ENCODE results near the gene LSM4.
A peak's percentile ranks its signal among the peaks of the same experiment; 100 is the strongest.

The LSM4 gene

GRCh38 chr19:18311502-18312091, 11.3 kb downstream of the LSM4 start:
- Histone ChIP-seq H3K4me1 (ENCODE audit: insufficient read depth, insufficient read length) (peaks cover 20% of the 10 kb centered on the region), H3K36me3 (ENCODE audit: insufficient read depth, insufficient read length, low read length) (peaks cover 93% of the 10 kb centered on the region), H3K27me3 (ENCODE audit: insufficient read depth, insufficient read length) (no peaks in the 10 kb centered on the region), H3K4me3 (ENCODE audit: insufficient read length, low read depth) (no peak overlapping the region), H3K9me3 (ENCODE audit: insufficient read depth, low read length) (no peaks in the 10 kb centered on the region), H3K9ac (ENCODE audit: insufficient read length, low read depth) (no peak overlapping the region)
- DNase-seq (ENCODE audit: low read depth, low spot score) = no peak
- TF ChIP-seq SUZ12 (IDR thresholded peaks at IDR 0.05; ENCODE audit: extremely low read depth, insufficient read depth, insufficient read length) (no peak), YY1 (IDR thresholded peaks at IDR 0.05; ENCODE audit: insufficient read depth, insufficient read length) (no peak), ZNF274 (IDR thresholded peaks at IDR 0.05; ENCODE audit: low read depth, low read length) (no peak)

- Histone ChIP-seq H3K36me3 (ENCODE audit: insufficient read depth, insufficient read length, low read length) (peaks cover 97% of the 10 kb centered on the region), H3K4me1 (ENCODE audit: insufficient read depth, insufficient read length) (peaks cover 23% of the 10 kb centered on the region), H3K4me3 (ENCODE audit: insufficient read length, low read depth) (no peak overlapping the region), H3K9ac (ENCODE audit: insufficient read length, low read depth) (no peak overlapping the region), H3K9me3 (ENCODE audit: insufficient read depth, low read length) (no peaks in the 10 kb centered on the region), H3K27me3 (ENCODE audit: insufficient read depth, insufficient read length) (no peaks in the 10 kb centered on the region)
- no peak for TF ChIP-seq ZNF274 (IDR thresholded peaks at IDR 0.05; ENCODE audit: low read depth, low read length)
- no peak for TF ChIP-seq YY1 (IDR thresholded peaks at IDR 0.05; ENCODE audit: insufficient read depth, insufficient read length)
- TF ChIP-seq SUZ12 (IDR thresholded peaks at IDR 0.05; ENCODE audit: extremely low read depth, insufficient read depth, insufficient read length) = no peak
- DNase-seq (ENCODE audit: low read depth, low spot score) = no peak
These were observed 11.9 kb downstream of the LSM4 start for GRCh38 chr19:18310966-18311365.

GRCh38 chr19:18310118-18310909, 12.6 kb downstream of the LSM4 start:
- peaks cover 23% of the 10 kb centered on the region for H3K4me1 ChIP-seq (ENCODE audit: insufficient read depth, insufficient read length)
- TF ChIP-seq ZNF274 (IDR thresholded peaks at IDR 0.05; ENCODE audit: low read depth, low read length) (no peak), YY1 (IDR thresholded peaks at IDR 0.05; ENCODE audit: insufficient read depth, insufficient read length) (no peak), SUZ12 (IDR thresholded peaks at IDR 0.05; ENCODE audit: extremely low read depth, insufficient read depth, insufficient read length) (no peak)

GRCh38 chr19:18309525-18310064, 13.3 kb downstream of the LSM4 start:
- H3K27me3 ChIP-seq (ENCODE audit: insufficient read depth, insufficient read length) = no peaks in the 10 kb centered on the region
- no peaks in the 10 kb centered on the region for H3K9me3 ChIP-seq (ENCODE audit: insufficient read depth, low read length)
- DNase-seq (ENCODE audit: low read depth, low spot score) = no peak
- peaks cover 27% of the 10 kb centered on the region for H3K4me1 ChIP-seq (ENCODE audit: insufficient read depth, insufficient read length)
- H3K9ac ChIP-seq (ENCODE audit: insufficient read length, low read depth) = no peak overlapping the region
- TF ChIP-seq YY1 (IDR thresholded peaks at IDR 0.05; ENCODE audit: insufficient read depth, insufficient read length) (no peak), SUZ12 (IDR thresholded peaks at IDR 0.05; ENCODE audit: extremely low read depth, insufficient read depth, insufficient read length) (no peak), ZNF274 (IDR thresholded peaks at IDR 0.05; ENCODE audit: low read depth, low read length) (no peak)
- H3K36me3 ChIP-seq (ENCODE audit: insufficient read depth, insufficient read length, low read length) = peaks cover 88% of the 10 kb centered on the region
- no peak overlapping the region for H3K4me3 ChIP-seq (ENCODE audit: insufficient read length, low read depth)

More at GRCh38 chr19:18310118-18310909, 12.6 kb downstream of the LSM4 start:
- Histone ChIP-seq H3K27me3 (ENCODE audit: insufficient read depth, insufficient read length) (no peaks in the 10 kb centered on the region), H3K36me3 (ENCODE audit: insufficient read depth, insufficient read length, low read length) (peaks cover 94% of the 10 kb centered on the region), H3K9me3 (ENCODE audit: insufficient read depth, low read length) (no peaks in the 10 kb centered on the region), H3K9ac (ENCODE audit: insufficient read length, low read depth) (no peak overlapping the region), H3K4me3 (ENCODE audit: insufficient read length, low read depth) (no peak overlapping the region)
- no peak for DNase-seq (ENCODE audit: low read depth, low spot score)

GRCh38 chr19:18308948-18309325, 13.9 kb downstream of the LSM4 start:
- Histone ChIP-seq H3K4me3 (ENCODE audit: insufficient read length, low read depth) (no peak overlapping the region), H3K9ac (ENCODE audit: insufficient read length, low read depth) (no peak overlapping the region), H3K9me3 (ENCODE audit: insufficient read depth, low read length) (no peaks in the 10 kb centered on the region), H3K27me3 (ENCODE audit: insufficient read depth, insufficient read length) (no peaks in the 10 kb centered on the region), H3K36me3 (ENCODE audit: insufficient read depth, insufficient read length, low read length) (peaks cover 83% of the 10 kb centered on the region), H3K4me1 (ENCODE audit: insufficient read depth, insufficient read length) (peaks cover 27% of the 10 kb centered on the region)
- no peak for DNase-seq (ENCODE audit: low read depth, low spot score)
- TF ChIP-seq ZNF274 (IDR thresholded peaks at IDR 0.05; ENCODE audit: low read depth, low read length) (no peak), SUZ12 (IDR thresholded peaks at IDR 0.05; ENCODE audit: extremely low read depth, insufficient read depth, insufficient read length) (no peak), YY1 (IDR thresholded peaks at IDR 0.05; ENCODE audit: insufficient read depth, insufficient read length) (no peak)

- Histone ChIP-seq H3K4me3 (ENCODE audit: insufficient read length, low read depth) (no peak overlapping the region), H3K27me3 (ENCODE audit: insufficient read depth, insufficient read length) (no peaks in the 10 kb centered on the region), H3K36me3 (ENCODE audit: insufficient read depth, insufficient read length, low read length) (peaks cover 76% of the 10 kb centered on the region), H3K9ac (ENCODE audit: insufficient read length, low read depth) (peak overlapping the region; percentile 46), H3K4me1 (ENCODE audit: insufficient read depth, insufficient read length) (peaks cover 30% of the 10 kb centered on the region), H3K9me3 (ENCODE audit: insufficient read depth, low read length) (no peaks in the 10 kb centered on the region)
- no peak for TF ChIP-seq YY1 (IDR thresholded peaks at IDR 0.05; ENCODE audit: insufficient read depth, insufficient read length)
- TF ChIP-seq ZNF274 (IDR thresholded peaks at IDR 0.05; ENCODE audit: low read depth, low read length) = no peak
- no peak for TF ChIP-seq SUZ12 (IDR thresholded peaks at IDR 0.05; ENCODE audit: extremely low read depth, insufficient read depth, insufficient read length)
- no peak for DNase-seq (ENCODE audit: low read depth, low spot score)
These were observed 14.6 kb downstream of the LSM4 start for GRCh38 chr19:18308051-18308947.
